Psoas muscle (tissue), 8 donors: ENCODE data around the gene PBX4. TPM values are rescaled to one million over a fixed set of nuclear protein-coding genes. Genes with fewer than 3 reads are reported as not detected.
A peak's percentile ranks its signal among the peaks of the same experiment; 100 is the strongest.

Experiments used
- ATAC-seq, 4 donors: fragments of 200-7000 bp; cut with Tn5 transposase; one replicate each; pipeline ENCODE4 v1.9.1; 2020; ENCODE audit warnings: moderate library complexity in 3 of 4, mild to moderate bottlenecking in 2 of 4
- DNase-seq, 2 donors: peaks; one replicate each; pipeline ENCODE4 v3.0.0-alpha.2; 2020
- H3K27ac ChIP-seq: fragments of 200-600 bp; one replicate; pipeline ENCODE4 v1.8.0; 2022
- H3K27me3 ChIP-seq, 3 donors: fragments of 200-600 bp in 1 of 3; one replicate each; pipeline versions ENCODE4 v1.6.1 to v1.8.0; 2013 to 2022; ENCODE audit warnings: low read length in 2 of 3, mild to moderate bottlenecking in 2 of 3, moderate library complexity in 1 of 3; ENCODE audit not compliant: insufficient read depth in 3 of 3
- H3K36me3 ChIP-seq, 2 donors: fragments of 200-600 bp in 1 of 2; one replicate each; pipeline versions ENCODE4 v1.6.1 to v1.8.0; 2013 to 2022; ENCODE audit warnings: low read depth in 1 of 2, mild to moderate bottlenecking in 1 of 2, moderate library complexity in 1 of 2; ENCODE audit not compliant: insufficient read depth in 1 of 2
- H3K4me1 ChIP-seq: fragments of 200-600 bp; one replicate; pipeline ENCODE4 v1.8.0; 2022
- H3K4me3 ChIP-seq: fragments of 200-600 bp; one replicate; pipeline ENCODE4 v1.8.0; 2022; ENCODE audit warnings: mild to moderate bottlenecking
- H3K9me3 ChIP-seq: fragments of 200-600 bp; one replicate; pipeline ENCODE4 v1.8.0; 2022
- CTCF ChIP-seq: fragments of 200-600 bp; IDR thresholded peaks from one replicate; pipeline ENCODE4 v1.8.0; 2022; ENCODE audit warnings: antibody characterized with exemption
- WGBS, 3 donors: extraction: QIAGEN DNeasy Blood & Tissue Kit; methylation state at CpG; one replicate each; pipeline versions ENCODE4 v1.1.6 to v1.1.7; 2013; 5-methylcytosine and 5-hydroxymethylcytosine counted together
- intact Hi-C, 2 donors: fragments of 100-400 bp; cut with DNase I; formaldehyde crosslinking; loops; one replicate each; pipeline versions ENCODE4 v1.11.0 to v1.14.2; 2022
- polyA plus RNA-seq, 3 donors: library from polyadenylated mRNA; stranded (reverse); fragments of 200-250 nt; gene quantifications; one replicate each; pipeline ENCODE4 v1.2.3, GENCODE V29; 2013
- total RNA-seq, 4 donors: library from RNA; stranded (reverse); fragmentation: NEBNext Ultra II Directional in 2 of 4; extraction: Animal tissue kit (Norgen Biotek cat#: 25700) in 2 of 4; gene quantifications; one replicate each; pipeline versions ENCODE4 v1.2.1 to v1.2.4, GENCODE V29; 2021 to 2023
- donor health status: healthy with polysubstance abuse.
- donor health status: DM: no; HTN: no; CAD: no; lungs with moderate emphysema.
- donor health status: Bipolar disorder and iron deficiency.
- donor health status: healthy.
- donor health status: DM: yes; HTN: yes; CAD: no.
- donor health status: DM: no; HTN: no; CAD: no.
- donor health status: DM: no; HTN: no; CAD: no.
- donor health status: DM: yes; HTN: yes; CAD: no.

Gene PBX4
- total and polyA plus RNA-seq, 7 donors = 0.06 to 0.17 (median 0.08) TPM; not detected in 4

GRCh38 chr19:19650331-19650730 is 31.8 kb upstream of the PBX4 start:
- no peak for DNase-seq
- Histone ChIP-seq H3K36me3 (peaks cover 20 to 100% of the 10 kb centered on the region in 2 donors), H3K27ac (peak overlapping the region; percentile 36), H3K4me3 (no peak overlapping the region), H3K4me1 (no peaks in the 10 kb centered on the region), H3K27me3 (no peaks in the 10 kb centered on the region), H3K9me3 (no peaks in the 10 kb centered on the region)
- WGBS, 3 donors = 37 to 54% (median 38%) methylated on average over 9 of the region's 9 CpGs
- intact Hi-C loops = no loop called here
- peak in 3 of 4 donors; percentile 59 to 79 (median 65) for ATAC-seq
- TF ChIP-seq CTCF = no peak

GRCh38 chr19:19649580-19649995 is 31.1 kb upstream of the PBX4 start:
- ATAC-seq = no peak
- TF ChIP-seq CTCF = no peak
- Histone ChIP-seq H3K27me3 (no peaks in the 10 kb centered on the region), H3K4me3 (no peak overlapping the region), H3K36me3 (peaks cover 14 to 100% of the 10 kb centered on the region in 2 donors), H3K4me1 (no peaks in the 10 kb centered on the region), H3K27ac (no peak overlapping the region), H3K9me3 (no peaks in the 10 kb centered on the region)
- no peak for DNase-seq
- WGBS, 3 donors = 93 to 96% (median 94%) methylated on average over 21 to 22 of the region's 22 CpGs
- intact Hi-C loops = loop anchor here in 1 of 2 donors (5.0 kb wide), 1 partner anchor 117 kb away; no protein-coding TSS in a partner anchor

GRCh38 chr19:19649155-19649554 is 30.7 kb upstream of the PBX4 start:
- DNase-seq (no peak), ATAC-seq (no peak)

GRCh38 chr19:19647037-19647835 is 28.7 kb upstream of the PBX4 start:
- H3K4me1 ChIP-seq = no peaks in the 10 kb centered on the region
- peaks cover 0 to 2% (median 0%) of the 10 kb centered on the region in 3 donors for H3K27me3 ChIP-seq
- no peak overlapping the region for H3K4me3 ChIP-seq
- ATAC-seq (no peak), DNase-seq (no peak)
- WGBS, 3 donors = 89 to 93% (median 92%) methylated on average over 25 to 29 of the region's 29 CpGs
- H3K36me3 ChIP-seq = peaks cover 6 to 82% of the 10 kb centered on the region in 2 donors
- no peak overlapping the region for H3K27ac ChIP-seq
- H3K9me3 ChIP-seq = no peaks in the 10 kb centered on the region
- intact Hi-C loops = loop anchor here in 1 of 2 donors (5.0 kb wide), 1 partner anchor 115 kb away; no protein-coding TSS in a partner anchor
- TF ChIP-seq CTCF = no peak

More at GRCh38 chr19:19649155-19649554, 30.7 kb upstream of the PBX4 start:
- Histone ChIP-seq H3K4me3 (no peak overlapping the region), H3K27ac (no peak overlapping the region), H3K9me3 (no peaks in the 10 kb centered on the region), H3K36me3 (peaks cover 12 to 100% of the 10 kb centered on the region in 2 donors), H3K4me1 (no peaks in the 10 kb centered on the region), H3K27me3 (no peaks in the 10 kb centered on the region)
- TF ChIP-seq CTCF = no peak
- WGBS, 3 donors = 88 to 93% (median 92%) methylated on average over 5 to 6 of the region's 6 CpGs
- intact Hi-C loops = loop anchor here in 1 of 2 donors (5.0 kb wide), 1 partner anchor 117 kb away; no protein-coding TSS in a partner anchor
